ENCODE data around the gene TSHZ2.

The TSHZ2 gene

GRCh38 chr20:53332022-53332837 is 360.1 kb downstream of the TSHZ2 start:
- DNase-seq (no peak), ATAC-seq (no peak)
- H3K4me1 Mint-ChIP-seq, result no peaks in the 10 kb centered on the region
- H3K9me3 Mint-ChIP-seq, result no peaks in the 10 kb centered on the region
- H3K4me3 Mint-ChIP-seq, result no peak overlapping the region
- no peaks in the 10 kb centered on the region for H3K36me3 Mint-ChIP-seq (ENCODE audit: low read depth)
- H3K27me3 Mint-ChIP-seq, result no peaks in the 10 kb centered on the region
- no peak overlapping the region for H3K27ac Mint-ChIP-seq

GRCh38 chr20:53334861-53335260 is 362.7 kb downstream of the TSHZ2 start:
- Mint-ChIP-seq H3K4me1 (no peaks in the 10 kb centered on the region), H3K36me3 (ENCODE audit: low read depth) (no peaks in the 10 kb centered on the region), H3K27me3 (no peaks in the 10 kb centered on the region), H3K27ac (no peak overlapping the region), H3K4me3 (no peak overlapping the region), H3K9me3 (no peaks in the 10 kb centered on the region)
- DNase-seq (no peak), ATAC-seq (no peak)

DNA sequence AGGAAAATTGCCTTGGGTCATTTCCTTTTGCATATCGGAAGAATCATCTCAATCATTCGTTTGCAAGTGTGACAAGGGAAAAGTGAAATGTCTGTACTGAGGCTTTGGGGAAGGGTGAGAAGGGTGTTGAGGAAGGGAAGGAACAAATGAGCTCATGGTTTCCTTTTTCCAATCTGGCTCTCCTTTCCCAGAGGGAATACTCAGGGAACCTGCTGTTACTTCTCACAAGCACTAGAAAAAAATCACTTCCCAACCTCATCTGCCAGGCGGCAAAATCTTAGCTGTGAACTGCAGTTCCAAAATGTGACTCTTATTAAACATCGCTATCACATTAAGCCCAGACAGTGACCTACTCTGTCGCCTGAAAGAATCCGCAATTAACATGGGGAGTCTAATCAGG is 363.4 kb downstream of the TSHZ2 start:
- ATAC-seq (no peak), DNase-seq (no peak)
- no peaks in the 10 kb centered on the region for H3K36me3 Mint-ChIP-seq (ENCODE audit: low read depth)
- H3K9me3 Mint-ChIP-seq, result no peaks in the 10 kb centered on the region
- H3K27ac Mint-ChIP-seq, result no peak overlapping the region
- H3K4me1 Mint-ChIP-seq, result no peaks in the 10 kb centered on the region
- no peak overlapping the region for H3K4me3 Mint-ChIP-seq
- H3K27me3 Mint-ChIP-seq, result no peaks in the 10 kb centered on the region

DNA sequence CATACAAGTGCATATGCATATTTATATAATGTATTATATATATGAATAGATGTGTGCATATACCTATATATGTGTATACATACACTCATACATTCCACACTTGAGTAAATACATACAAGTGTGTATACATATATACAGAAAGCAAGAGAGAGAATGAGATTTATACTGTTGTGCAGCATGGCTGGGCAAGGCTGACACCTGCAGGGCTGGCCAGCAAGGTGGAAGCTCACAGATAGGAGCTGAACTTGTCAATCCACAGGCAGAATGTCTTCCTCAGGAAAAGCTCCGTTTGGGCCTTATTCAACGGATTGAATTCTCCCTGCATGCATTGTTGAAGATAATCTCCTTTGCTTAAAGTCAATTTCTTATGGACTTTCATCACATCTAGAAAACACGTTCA is 364.7 kb downstream of the TSHZ2 start:
- DNase-seq (no peak), ATAC-seq (no peak)
- no peaks in the 10 kb centered on the region for H3K27me3 Mint-ChIP-seq
- no peak overlapping the region for H3K27ac Mint-ChIP-seq
- H3K9me3 Mint-ChIP-seq, result no peaks in the 10 kb centered on the region
- no peaks in the 10 kb centered on the region for H3K4me1 Mint-ChIP-seq
- no peak overlapping the region for H3K4me3 Mint-ChIP-seq
- H3K36me3 Mint-ChIP-seq (ENCODE audit: low read depth), result no peaks in the 10 kb centered on the region

DNA sequence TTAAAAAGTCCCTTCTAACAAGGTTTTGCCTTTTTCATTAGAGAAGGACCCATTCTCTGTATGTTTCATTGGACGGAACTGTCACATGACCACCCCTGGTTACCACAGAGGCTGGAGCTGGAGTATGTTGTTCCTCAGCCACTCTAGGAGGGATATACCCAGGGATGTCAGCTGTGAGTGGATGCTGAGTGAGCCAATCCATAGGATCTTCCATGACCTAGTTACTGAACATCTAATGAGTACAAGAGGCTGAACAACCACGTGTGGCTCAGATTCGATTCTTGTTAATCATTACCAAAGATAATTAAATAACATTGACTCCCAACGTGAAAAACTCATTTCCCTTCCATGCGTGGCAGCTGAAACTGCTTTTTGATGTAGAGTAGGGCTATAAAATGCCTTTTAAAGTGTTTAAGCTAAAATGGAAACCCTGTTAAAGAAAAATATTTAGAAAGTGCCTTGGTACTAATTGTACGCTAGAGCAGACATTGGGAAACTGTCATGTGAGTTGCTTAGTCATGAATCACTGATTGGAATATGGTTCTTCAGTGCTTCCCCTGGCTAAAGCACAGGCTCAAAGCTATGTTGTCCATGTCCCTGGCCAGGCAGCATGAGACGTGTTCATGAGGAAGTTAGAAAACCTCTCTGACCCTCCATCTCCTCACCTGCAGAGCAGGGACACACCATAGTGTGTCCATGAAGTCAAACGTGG is 365.4 kb downstream of the TSHZ2 start:
- Mint-ChIP-seq H3K4me1 (no peaks in the 10 kb centered on the region), H3K9me3 (no peaks in the 10 kb centered on the region), H3K27ac (no peak overlapping the region), H3K27me3 (no peaks in the 10 kb centered on the region), H3K36me3 (ENCODE audit: low read depth) (no peaks in the 10 kb centered on the region), H3K4me3 (no peak overlapping the region)
- DNase-seq (no peak), ATAC-seq (no peak)

GRCh38 chr20:53338716-53339115 is 366.6 kb downstream of the TSHZ2 start:
- H3K27ac Mint-ChIP-seq, result no peak overlapping the region
- H3K36me3 Mint-ChIP-seq (ENCODE audit: low read depth), result no peaks in the 10 kb centered on the region
- no peaks in the 10 kb centered on the region for H3K27me3 Mint-ChIP-seq
- no peaks in the 10 kb centered on the region for H3K4me1 Mint-ChIP-seq
- H3K9me3 Mint-ChIP-seq, result no peaks in the 10 kb centered on the region
- no peak for ATAC-seq
- no peak for DNase-seq
- H3K4me3 Mint-ChIP-seq, result no peak overlapping the region

DNA sequence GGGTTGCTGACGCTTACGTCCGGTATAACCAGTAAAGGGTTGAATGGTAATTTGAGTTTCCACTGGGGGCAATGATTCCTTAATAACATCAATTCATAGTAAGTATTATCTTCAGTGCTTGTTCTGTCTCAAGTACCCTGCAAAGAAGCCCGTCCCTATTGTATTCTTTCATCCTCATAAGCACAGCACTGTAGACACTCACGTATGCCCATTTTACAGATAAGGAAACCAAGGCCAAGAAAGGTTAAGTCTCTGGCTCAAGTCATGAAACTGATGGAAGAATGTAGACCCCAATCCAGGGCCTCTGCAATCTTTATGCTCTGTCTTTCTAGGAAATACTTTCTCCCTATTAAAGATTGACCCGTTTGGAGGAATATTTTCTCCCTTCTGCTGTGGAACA is 370.3 kb downstream of the TSHZ2 start:
- ATAC-seq (no peak), DNase-seq (no peak)
- H3K27me3 Mint-ChIP-seq, result no peaks in the 10 kb centered on the region
- H3K4me1 Mint-ChIP-seq, result no peaks in the 10 kb centered on the region
- H3K4me3 Mint-ChIP-seq, result no peak overlapping the region
- H3K27ac Mint-ChIP-seq, result no peak overlapping the region
- no peaks in the 10 kb centered on the region for H3K9me3 Mint-ChIP-seq
- no peaks in the 10 kb centered on the region for H3K36me3 Mint-ChIP-seq (ENCODE audit: low read depth)

DNA sequence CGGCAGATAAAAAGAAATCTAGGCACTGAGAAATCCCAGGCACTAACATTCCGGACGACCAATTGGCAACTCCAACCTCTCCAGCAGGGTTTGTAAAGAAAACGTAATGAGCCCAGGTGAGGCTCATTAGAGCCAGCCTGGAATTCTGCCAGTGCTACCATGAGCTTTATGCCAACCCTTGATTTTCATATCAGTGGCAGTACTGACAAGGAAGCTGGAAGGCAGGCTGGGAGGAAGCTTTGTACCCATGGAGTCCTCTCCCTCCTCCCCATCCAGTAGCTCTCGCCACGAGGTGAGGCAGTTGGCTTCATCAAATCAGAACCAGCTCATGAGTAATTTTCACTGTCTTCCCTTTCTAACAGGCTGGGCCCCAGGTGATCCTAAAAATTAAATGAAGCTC is 371.3 kb downstream of the TSHZ2 start:
- H3K27me3 Mint-ChIP-seq, result no peaks in the 10 kb centered on the region
- no peaks in the 10 kb centered on the region for H3K4me1 Mint-ChIP-seq
- DNase-seq (no peak), ATAC-seq (no peak)
- no peaks in the 10 kb centered on the region for H3K9me3 Mint-ChIP-seq
- H3K27ac Mint-ChIP-seq, result no peak overlapping the region
- H3K4me3 Mint-ChIP-seq, result no peak overlapping the region
- no peaks in the 10 kb centered on the region for H3K36me3 Mint-ChIP-seq (ENCODE audit: low read depth)

GRCh38 chr20:53344891-53345290 is 372.7 kb downstream of the TSHZ2 start:
- H3K4me1 Mint-ChIP-seq, result no peaks in the 10 kb centered on the region
- H3K36me3 Mint-ChIP-seq (ENCODE audit: low read depth), result no peaks in the 10 kb centered on the region
- H3K9me3 Mint-ChIP-seq, result no peaks in the 10 kb centered on the region
- no peak overlapping the region for H3K4me3 Mint-ChIP-seq
- ATAC-seq (no peak), DNase-seq (no peak)
- no peak overlapping the region for H3K27ac Mint-ChIP-seq
- H3K27me3 Mint-ChIP-seq, result no peaks in the 10 kb centered on the region

DNA sequence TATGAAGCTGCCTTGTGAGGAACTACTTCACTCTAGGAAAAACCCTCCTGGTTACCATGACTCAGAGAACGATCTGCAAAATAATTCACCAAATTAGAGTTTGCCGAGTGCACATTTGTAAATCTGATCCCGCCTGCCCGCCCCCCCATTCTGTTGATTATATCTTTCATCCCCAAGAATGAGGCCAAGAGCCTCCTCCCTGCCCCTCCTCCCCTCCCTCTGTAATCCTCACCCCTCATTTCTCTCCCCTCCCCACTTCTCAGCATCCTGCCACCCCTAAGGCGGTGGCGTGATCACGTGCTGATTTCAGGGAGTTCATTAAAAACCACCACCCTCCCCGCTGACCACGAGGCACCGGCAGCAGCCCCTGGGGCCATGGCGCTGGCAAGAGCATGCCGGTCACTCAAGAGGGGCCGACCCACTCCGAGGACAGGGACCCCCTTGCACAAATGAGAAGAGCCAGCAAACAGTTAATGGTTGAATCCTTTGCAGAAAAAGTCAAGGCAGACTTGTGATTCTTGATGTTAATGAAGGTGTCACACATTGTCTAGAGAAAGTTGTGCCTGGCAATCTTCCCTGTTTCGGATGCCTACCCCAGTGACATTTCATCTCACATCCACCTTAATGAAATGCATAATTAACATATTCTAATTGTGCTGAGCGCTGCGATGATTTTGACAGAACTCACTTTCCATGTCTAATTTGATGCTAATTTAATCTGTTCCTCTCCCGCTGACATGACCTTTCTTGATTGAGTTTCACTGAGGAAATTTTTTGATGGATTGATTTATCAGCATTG is 373.6 kb downstream of the TSHZ2 start:
- H3K27me3 Mint-ChIP-seq, result no peaks in the 10 kb centered on the region
- no peaks in the 10 kb centered on the region for H3K4me1 Mint-ChIP-seq
- DNase-seq (no peak), ATAC-seq (no peak)
- H3K9me3 Mint-ChIP-seq, result no peaks in the 10 kb centered on the region
- no peak overlapping the region for H3K27ac Mint-ChIP-seq
- H3K36me3 Mint-ChIP-seq (ENCODE audit: low read depth), result no peaks in the 10 kb centered on the region
- H3K4me3 Mint-ChIP-seq, result no peak overlapping the region

GRCh38 chr20:53346335-53346648 is 374.1 kb downstream of the TSHZ2 start:
- no peaks in the 10 kb centered on the region for H3K27me3 Mint-ChIP-seq
- no peak overlapping the region for H3K4me3 Mint-ChIP-seq
- no peaks in the 10 kb centered on the region for H3K36me3 Mint-ChIP-seq (ENCODE audit: low read depth)
- no peaks in the 10 kb centered on the region for H3K4me1 Mint-ChIP-seq
- no peak overlapping the region for H3K27ac Mint-ChIP-seq
- H3K9me3 Mint-ChIP-seq, result no peaks in the 10 kb centered on the region
- ATAC-seq (no peak), DNase-seq (no peak)

DNA sequence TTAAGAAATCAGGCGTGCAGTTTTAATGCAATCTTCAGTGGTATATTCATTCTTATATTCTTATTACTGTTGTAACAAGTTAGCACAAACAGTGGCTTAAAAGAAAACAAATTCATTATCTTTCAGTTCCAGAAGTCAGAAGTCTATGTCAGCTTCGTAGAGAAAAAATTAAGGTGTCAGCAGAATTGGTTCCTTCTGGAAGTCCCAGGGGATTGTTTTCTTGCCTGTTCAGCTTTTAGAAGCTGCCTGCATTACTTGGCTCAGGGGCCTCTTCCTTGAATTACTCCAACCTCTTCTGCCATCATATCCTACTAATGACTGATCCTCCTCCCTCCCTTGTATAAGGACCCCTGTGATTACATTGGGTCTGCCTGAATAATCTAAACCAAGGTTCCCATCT is 377.6 kb downstream of the TSHZ2 start:
- no peak overlapping the region for H3K4me3 Mint-ChIP-seq
- no peak for ATAC-seq
- H3K36me3 Mint-ChIP-seq (ENCODE audit: low read depth), result no peaks in the 10 kb centered on the region

DNA sequence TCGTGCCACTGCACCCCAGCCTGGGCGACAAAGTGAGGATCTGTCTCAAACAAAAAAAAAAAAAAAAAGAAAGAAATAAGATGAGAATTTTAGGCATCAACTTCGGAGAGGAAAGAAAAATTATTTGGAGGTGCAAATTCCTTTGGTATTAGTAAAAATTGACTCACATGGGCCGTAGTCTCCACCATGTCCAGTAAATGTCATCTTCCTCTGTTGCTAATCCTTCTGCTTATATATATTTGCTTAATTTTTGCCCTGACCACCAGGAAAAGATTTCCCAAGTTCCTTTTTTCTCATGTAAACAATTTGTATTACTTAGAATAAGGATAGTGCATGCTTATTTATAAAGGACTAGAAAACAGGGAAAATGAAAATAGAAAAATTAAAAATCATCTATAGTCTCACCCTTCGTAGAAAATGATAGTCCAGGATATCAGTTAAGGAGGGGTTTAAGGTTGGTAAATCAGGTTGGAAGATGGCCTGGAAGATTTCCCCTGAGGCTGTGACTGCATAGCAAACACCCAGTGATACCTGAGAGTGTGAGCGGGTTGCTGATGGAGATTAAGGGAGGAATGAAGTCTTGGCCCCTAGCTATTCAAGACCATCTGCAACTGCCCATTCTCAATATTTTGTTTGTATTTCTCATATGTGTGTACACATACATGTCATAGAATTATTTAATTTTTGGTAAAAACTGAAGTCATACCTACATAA is 380.7 kb downstream of the TSHZ2 start:
- Mint-ChIP-seq H3K27me3 (no peaks in the 10 kb centered on the region), H3K9me3 (peaks cover 25% of the 10 kb centered on the region), H3K27ac (no peak overlapping the region), H3K4me3 (no peak overlapping the region), H3K36me3 (ENCODE audit: low read depth) (no peaks in the 10 kb centered on the region), H3K4me1 (peaks cover 6% of the 10 kb centered on the region)
- DNase-seq, result no peak
- no peak for ATAC-seq

More for the DNA sequence above, 377.6 kb downstream of the TSHZ2 start:
- H3K4me1 Mint-ChIP-seq, result peaks cover 6% of the 10 kb centered on the region
- no peak overlapping the region for H3K27ac Mint-ChIP-seq
- peaks cover 11% of the 10 kb centered on the region for H3K9me3 Mint-ChIP-seq
- H3K27me3 Mint-ChIP-seq, result no peaks in the 10 kb centered on the region
- no peak for DNase-seq

DNA sequence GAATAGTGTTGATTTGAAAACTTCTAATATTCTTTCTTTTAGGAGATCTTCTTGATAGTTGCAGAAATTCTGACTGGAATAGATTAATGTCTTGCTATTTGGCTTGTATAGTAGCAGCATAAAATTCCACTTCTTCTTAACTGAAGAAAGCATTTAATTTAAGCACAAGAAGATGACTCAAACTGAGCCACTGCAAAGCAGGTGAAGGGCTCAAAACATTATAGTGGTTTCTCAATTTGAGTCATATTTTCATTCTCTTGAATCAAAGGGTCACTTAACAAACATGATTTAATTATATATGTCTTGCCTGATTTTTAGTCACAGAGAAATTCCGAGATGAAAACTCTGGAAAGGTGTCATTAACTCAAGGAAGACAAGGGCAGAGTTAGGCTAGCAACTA is 382.2 kb downstream of the TSHZ2 start:
- Mint-ChIP-seq H3K27me3 (no peaks in the 10 kb centered on the region), H3K4me1 (peaks cover 6% of the 10 kb centered on the region), H3K9me3 (peaks cover 25% of the 10 kb centered on the region), H3K27ac (no peak overlapping the region), H3K36me3 (ENCODE audit: low read depth) (no peaks in the 10 kb centered on the region), H3K4me3 (no peak overlapping the region)
- DNase-seq, result no peak
- ATAC-seq, result no peak

Measured in activated naive CD8-positive, alpha-beta T cell treated with anti-CD3 and anti-CD28 coated beads, Interleukin-2, amount 50 U/mL, for 24 hours (primary cell).